K562 treated with DMSO at 1 percent for 48 hours (cell line): ENCODE data around the gene POLR2C. TPM values are rescaled to one million over a fixed set of nuclear protein-coding genes. Genes with fewer than 3 reads are reported as not detected.

Experiments used
- total RNA-seq: library from RNA; unstranded; fragments of 300-600 nt; gene quantifications from 2 replicates; pipeline ENCODE4 v1.2.3, GENCODE V29; 2022; ENCODE audit warnings: low replicate concordance; ENCODE audit errors: extremely low read depth

Gene POLR2C
- total RNA-seq: not detected in 2 replicates

DNA sequence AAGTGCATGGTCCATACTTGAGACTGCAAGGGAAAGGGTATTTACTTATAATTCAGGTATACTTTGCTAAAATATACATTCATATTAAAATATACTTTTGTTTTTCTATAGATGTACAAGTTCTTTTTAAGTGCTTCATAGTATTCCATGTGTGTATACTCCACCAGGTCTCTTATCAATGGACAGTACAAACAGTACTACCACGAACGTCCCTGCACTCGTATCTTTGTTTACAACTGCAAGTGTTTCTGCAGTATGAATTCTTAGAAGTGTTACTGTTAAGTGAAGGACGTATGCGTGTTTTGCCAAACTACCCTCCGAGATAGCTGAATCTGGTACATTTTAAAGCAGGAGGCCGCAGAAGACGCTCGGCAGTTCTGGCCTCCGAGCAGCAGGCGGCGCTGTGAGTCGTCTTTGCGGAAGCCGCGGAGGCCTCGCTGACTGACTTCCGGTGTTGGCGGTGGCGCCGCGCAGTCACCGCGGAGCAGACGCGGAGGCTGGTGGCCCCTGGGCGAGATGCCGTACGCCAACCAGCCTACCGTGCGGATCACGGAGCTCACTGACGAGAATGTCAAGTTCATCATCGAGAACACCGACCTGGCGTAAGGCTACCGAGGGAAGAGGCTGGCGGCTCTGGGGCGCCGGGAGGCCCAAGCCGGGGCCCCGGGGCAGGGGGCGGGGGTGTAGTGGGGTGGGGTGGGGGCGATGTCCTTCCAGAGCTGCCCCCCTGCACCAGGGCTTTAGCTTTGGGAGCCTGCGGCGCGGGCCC, at the start of gene POLR2C:
POLR2C (plus strand) TSS at position 471 of the 769 bp plus-strand sequence; CDS start at position 517, 46 bp downstream.

DNA sequence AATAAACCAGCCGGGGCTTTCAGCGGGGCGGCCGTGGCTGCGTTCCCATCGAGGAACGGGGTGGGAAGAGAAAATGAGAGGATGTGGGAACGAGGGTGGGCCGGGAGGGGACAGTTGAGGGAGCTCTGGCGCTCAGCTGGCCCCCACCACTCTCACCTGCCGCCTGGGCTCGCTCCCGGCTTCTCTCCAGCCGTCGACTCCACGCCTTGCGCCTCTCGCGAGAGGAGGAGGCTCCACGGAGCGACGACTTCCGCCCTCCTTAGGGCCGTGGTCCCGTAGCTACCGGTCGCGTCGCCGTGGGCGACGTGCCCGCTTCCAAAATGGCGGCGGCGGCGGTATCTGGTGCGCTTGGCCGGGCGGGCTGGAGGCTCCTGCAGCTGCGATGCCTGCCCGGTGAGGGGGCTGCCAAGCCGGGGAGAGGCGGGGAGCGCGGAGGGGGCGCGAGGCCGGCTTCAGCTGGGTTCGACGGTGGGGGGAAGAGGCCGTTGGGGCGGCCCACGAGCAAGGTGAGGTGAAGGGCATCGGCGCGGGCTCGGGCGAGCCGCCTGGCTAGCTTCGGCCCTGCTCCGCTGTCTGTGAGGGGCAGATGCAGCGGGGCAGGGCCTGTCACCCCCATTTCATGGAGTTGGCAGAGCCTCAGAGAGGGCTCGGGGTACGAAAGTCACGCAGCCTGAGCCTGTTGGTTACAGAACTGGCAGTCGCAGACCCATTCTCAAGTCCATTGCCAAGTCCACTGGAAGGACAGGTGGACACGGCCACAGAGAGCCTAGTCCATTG, 15.1 kb upstream of the POLR2C start, which contains the start of the genes CIAPIN1 and COQ9:
CIAPIN1 (minus strand) TSS at position 200 of the 777 bp plus-strand sequence. CDS start 6,457 bp downstream, outside the sequence.
COQ9 (plus strand) TSS at position 294 of the 777 bp plus-strand sequence; CDS start at position 321, 27 bp downstream.

DNA sequence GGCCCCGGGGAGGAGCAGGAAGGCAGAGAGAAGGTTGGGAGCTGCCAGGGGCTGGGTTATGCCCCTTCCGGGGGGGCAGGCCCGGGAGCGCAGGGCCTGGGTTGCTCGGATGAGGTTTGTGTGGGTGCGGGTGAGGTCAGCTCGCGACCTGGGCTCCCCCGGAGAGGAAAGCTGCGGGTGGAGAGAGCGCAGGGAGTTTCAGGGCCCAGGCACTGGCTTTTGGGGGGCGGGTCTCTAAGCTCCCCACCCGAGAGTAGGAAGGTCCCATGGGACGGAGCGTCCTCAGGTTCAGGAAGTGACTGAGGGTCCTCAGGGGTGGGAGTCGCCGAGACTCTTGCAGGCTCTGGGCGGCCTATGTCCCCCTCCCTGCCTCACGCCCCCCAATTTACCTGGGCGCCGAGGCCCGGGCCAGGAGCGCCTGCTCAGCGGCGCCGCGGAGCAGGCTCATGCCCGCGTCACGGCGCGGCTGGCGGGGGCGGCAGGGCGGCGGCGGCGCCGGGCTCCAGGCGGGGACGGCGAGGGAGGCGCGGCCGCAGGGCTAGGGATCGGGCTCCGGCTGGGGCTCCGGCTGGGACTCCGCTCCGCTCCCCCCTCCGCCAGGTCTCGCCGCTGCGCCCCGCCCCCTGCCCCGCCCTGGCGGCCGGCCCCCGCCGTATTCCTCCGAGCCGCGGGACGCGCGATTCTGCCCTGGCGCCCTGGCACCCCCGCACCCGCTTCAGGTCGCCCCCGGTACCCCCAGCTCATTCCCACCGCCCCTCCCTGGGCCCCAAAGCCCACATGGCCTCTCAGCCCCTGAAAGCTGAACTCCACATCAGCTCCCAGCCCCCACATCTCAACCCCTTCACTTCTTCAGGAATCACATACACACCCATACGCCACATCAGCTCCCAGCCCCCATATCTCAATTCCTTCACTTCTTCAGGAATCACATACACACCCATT, 23.7 kb downstream of the POLR2C start, which contains the start of gene DOK4:
DOK4 (minus strand) TSS at position 578 of the 942 bp plus-strand sequence. CDS start 6,986 bp downstream, outside the sequence.

Other genes with a start within 250 kb of the POLR2C start
- not detected in 2 replicates for gene ARL2BP, start 217.4 kb upstream of the POLR2C start, total RNA-seq
- gene PLLP, start 178.0 kb upstream of the POLR2C start, total RNA-seq: not detected in 2 replicates
- gene CCL22, start 103.9 kb upstream of the POLR2C start, total RNA-seq: not detected in 2 replicates
- not detected in 2 replicates for gene CX3CL1, start 90.2 kb upstream of the POLR2C start, total RNA-seq
- not detected in 2 replicates for gene CCL17, start 57.9 kb upstream of the POLR2C start, total RNA-seq
- not detected in 2 replicates for gene CIAPIN1, start 15.3 kb upstream of the POLR2C start, total RNA-seq
- not detected in 2 replicates for gene COQ9, start 15.2 kb upstream of the POLR2C start, total RNA-seq
- gene DOK4, start 23.8 kb downstream of the POLR2C start, total RNA-seq: not detected in 2 replicates
- not detected in 2 replicates for gene CCDC102A, start 73.9 kb downstream of the POLR2C start, total RNA-seq
- gene ADGRG5, start 80.0 kb downstream of the POLR2C start, total RNA-seq: not detected in 2 replicates
- gene ADGRG1, start 166.0 kb downstream of the POLR2C start, total RNA-seq: not detected in 2 replicates
- not detected in 2 replicates for gene ADGRG3, start 205.6 kb downstream of the POLR2C start, total RNA-seq
- gene DRC7, start 232.1 kb downstream of the POLR2C start, total RNA-seq: not detected in 2 replicates